RWPE1 (cell line): ENCODE measurements around the gene SPAG5.
A peak's percentile ranks its signal among the peaks of the same experiment; 100 is the strongest.

Experiments
- CTCF ChIA-PET: fragments of 350-600 bp; sonication (Branson Sonifier 250); formaldehyde crosslinking; extraction: SDS; loops from one replicate; lab custom pipeline; 2021; lab: Yijun Ruan, JAX
- POLR2A ChIA-PET: fragments of 400-600 bp; formaldehyde crosslinking; extraction: SDS; loops from one replicate; lab custom pipeline; 2020; ENCODE audit warnings: antibody characterized with exemption; ENCODE audit not compliant: low non-redundant PET; lab: Yijun Ruan, JAX
- DNase-seq: peaks from one replicate; pipeline ENCODE4 v3.0.0; 2012; ENCODE audit warnings: low spot score
- H3K27ac ChIP-seq: fragments of 450-650 bp; 2 replicates; pipeline ENCODE4 v1.5.1; 2017
- TF ChIP-seq, protein P1 (sequence below): fragments of 450-650 bp; conservative IDR thresholded peaks from 2 replicates; pipeline ENCODE4 v1.5.1; 2017; ENCODE audit warnings: low read depth, mild to moderate bottlenecking

Gene SPAG5

DNA sequence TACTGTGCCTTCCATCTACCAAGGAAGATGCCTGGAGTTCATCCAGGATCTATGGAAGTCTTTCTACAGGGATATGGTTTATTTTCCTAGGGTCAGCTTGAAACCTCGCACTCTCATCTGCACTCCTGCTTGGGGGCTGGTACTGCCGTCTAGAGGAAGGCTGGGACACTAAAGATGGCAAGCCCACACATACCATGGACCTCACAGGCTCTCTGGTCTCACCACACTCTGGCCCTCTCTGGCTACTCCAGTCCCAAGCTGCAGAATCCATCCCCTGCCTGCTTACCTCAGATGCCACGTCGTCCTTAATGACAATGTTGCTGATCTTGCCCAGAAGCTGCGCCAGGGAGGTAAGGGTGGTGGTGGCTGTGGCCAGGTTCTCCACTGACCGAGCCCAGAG lies 44.3 kb downstream of the SPAG5 start:
- DNase-seq = no peak
- ChIA-PET POLR2A (no interaction called here), CTCF (no interaction called here)
- TF ChIP-seq, protein P1, sequence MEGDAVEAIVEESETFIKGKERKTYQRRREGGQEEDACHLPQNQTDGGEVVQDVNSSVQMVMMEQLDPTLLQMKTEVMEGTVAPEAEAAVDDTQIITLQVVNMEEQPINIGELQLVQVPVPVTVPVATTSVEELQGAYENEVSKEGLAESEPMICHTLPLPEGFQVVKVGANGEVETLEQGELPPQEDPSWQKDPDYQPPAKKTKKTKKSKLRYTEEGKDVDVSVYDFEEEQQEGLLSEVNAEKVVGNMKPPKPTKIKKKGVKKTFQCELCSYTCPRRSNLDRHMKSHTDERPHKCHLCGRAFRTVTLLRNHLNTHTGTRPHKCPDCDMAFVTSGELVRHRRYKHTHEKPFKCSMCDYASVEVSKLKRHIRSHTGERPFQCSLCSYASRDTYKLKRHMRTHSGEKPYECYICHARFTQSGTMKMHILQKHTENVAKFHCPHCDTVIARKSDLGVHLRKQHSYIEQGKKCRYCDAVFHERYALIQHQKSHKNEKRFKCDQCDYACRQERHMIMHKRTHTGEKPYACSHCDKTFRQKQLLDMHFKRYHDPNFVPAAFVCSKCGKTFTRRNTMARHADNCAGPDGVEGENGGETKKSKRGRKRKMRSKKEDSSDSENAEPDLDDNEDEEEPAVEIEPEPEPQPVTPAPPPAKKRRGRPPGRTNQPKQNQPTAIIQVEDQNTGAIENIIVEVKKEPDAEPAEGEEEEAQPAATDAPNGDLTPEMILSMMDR = no peak
- no peak overlapping the region for H3K27ac ChIP-seq

GRCh38 chr17:28553000-28553505 lies 45.8 kb downstream of the SPAG5 start:
- TF ChIP-seq, protein P1 = no peak
- ChIA-PET POLR2A (no interaction called here), CTCF (interaction anchor here (0.7 kb wide), 1 partner anchor 234 kb away, joined by 3 read pairs; the partner anchor contains the start of gene TMEM97)

DNA sequence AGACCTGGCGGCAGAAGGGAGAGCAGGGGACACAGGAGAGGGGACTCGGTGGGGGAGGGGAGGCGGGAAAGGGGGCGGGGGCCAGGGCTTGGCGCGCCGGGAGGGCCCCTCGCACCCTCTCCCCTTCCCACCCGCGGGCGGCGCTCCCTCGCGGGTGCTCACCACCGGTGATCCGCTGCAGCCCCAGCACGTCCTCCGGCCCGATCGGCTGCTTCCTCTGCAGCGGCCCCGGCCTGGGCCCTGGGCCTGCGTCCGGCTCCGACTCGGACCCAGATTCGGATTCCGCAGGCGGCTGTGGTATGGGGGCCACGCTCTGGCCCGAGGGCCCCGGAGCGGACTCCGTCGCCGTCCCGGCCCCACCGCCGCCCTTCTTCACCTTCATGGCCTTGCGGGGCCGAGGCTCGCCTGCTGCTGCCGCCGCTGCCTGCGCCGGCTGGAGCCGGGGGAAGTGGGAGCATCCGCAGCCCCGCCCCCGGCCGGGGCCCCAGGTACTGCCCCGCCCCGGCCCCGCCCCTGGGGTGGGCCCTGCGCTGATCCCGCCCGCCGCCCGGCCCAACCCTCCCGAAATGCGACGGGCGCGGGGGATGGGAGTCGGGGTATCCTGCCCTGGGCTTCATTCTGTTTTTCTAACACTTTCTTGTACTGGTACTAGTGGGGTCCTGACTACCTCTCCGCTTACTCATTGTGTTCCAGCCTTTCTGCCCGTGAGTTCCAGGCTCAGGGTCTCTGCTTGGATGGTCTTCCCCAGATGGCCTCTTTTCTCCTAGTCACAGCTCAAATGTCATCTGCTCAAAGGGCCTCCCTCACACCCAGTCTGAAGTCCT lies 46.4 kb downstream of the SPAG5 start, which contains the start of gene UNC119:
TSS of gene UNC119 (minus strand) at position 449 of the 824 bp plus-strand sequence. CDS start at position 382, 67 bp downstream.
- H3K27ac ChIP-seq = peak within 1 kb of the TSS; percentile 49
- CTCF ChIA-PET = no interaction called here
- DNase-seq = peak; percentile 93
- POLR2A ChIA-PET = no interaction called here
- TF ChIP-seq, protein P1 = no peak

More at GRCh38 chr17:28553000-28553505, 45.8 kb downstream of the SPAG5 start:
- H3K27ac ChIP-seq = peak overlapping the region; percentile 49
- DNase-seq = no peak

- ChIA-PET CTCF (no interaction called here), POLR2A (interaction anchor here (1.1 kb wide), 1 partner anchor 20 kb away, joined by 6 read pairs; the partner anchor contains the start of gene PIGS)
- H3K27ac ChIP-seq = peak overlapping the region; percentile 49
- DNase-seq = peak; percentile 30
- TF ChIP-seq, protein P1 = no peak
These were observed 47.2 kb downstream of the SPAG5 start for GRCh38 chr17:28551421-28552175.

DNA sequence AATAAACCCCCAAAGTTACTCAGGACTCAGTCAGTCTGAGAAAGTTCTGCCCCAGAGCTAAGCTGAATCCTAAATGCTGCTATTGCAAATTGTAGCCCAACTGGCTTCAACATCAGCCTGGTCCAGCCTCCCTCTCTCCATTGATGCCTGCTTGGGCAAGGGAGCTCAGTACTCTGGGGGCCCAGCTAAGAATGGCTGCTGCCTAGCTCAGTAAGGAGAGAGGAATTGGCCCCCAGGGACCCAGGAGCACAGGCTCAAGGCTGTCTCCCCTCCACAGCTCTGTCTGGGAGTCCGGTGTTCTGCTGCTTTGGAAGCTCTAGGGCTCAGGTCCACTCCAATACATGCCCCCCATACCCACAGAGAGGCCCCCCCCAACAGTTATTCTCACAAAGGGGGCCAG lies 48.0 kb downstream of the SPAG5 start:
- DNase-seq = no peak
- ChIA-PET POLR2A (interaction anchor here (0.5 to 1.1 kb wide), 2 partner anchors 18 to 21 kb away, joined by 6 read pairs; partner anchors contain the start of gene PIGS), CTCF (interaction anchor here (0.8 kb wide), 1 partner anchor 58 kb away, joined by 6 read pairs; no protein-coding TSS in a partner anchor)
- TF ChIP-seq, protein P1 = no peak
- no peak overlapping the region for H3K27ac ChIP-seq
